ENCODE results near the gene PUS10.

DNA sequence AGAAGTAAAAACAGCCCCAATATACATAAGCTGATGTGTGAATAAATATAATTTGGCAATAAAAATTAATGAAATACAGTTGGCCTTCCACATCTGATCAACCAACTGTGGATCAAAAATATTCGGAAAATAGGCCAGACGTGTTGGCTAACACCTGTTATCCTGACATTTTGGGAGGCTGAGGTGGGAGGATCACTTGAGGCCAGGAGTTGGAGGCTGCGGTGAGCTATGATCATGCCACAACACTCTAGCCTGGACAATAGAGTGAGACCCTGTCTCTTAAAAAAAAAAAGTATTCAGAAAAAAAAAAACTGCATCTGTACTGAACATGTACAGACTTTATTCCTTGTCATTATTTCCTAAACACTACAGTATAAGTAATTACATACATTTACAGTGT is 11.5 kb upstream of the PUS10 start:
- TF ChIP-seq, protein P1, sequence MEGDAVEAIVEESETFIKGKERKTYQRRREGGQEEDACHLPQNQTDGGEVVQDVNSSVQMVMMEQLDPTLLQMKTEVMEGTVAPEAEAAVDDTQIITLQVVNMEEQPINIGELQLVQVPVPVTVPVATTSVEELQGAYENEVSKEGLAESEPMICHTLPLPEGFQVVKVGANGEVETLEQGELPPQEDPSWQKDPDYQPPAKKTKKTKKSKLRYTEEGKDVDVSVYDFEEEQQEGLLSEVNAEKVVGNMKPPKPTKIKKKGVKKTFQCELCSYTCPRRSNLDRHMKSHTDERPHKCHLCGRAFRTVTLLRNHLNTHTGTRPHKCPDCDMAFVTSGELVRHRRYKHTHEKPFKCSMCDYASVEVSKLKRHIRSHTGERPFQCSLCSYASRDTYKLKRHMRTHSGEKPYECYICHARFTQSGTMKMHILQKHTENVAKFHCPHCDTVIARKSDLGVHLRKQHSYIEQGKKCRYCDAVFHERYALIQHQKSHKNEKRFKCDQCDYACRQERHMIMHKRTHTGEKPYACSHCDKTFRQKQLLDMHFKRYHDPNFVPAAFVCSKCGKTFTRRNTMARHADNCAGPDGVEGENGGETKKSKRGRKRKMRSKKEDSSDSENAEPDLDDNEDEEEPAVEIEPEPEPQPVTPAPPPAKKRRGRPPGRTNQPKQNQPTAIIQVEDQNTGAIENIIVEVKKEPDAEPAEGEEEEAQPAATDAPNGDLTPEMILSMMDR (IDR thresholded peaks at IDR 0.05; ENCODE audit: borderline replicate concordance, extremely low read depth, low read length, poor library complexity, severe bottlenecking) = no peak
- TF ChIP-seq EZH2 (IDR thresholded peaks at IDR 0.05; ENCODE audit: borderline replicate concordance, low read depth, low read length, severe bottlenecking) = no peak

All from DND-41 (cell line).